Measurements from ENCODE around the gene SORCS2.

Gene SORCS2

DNA sequence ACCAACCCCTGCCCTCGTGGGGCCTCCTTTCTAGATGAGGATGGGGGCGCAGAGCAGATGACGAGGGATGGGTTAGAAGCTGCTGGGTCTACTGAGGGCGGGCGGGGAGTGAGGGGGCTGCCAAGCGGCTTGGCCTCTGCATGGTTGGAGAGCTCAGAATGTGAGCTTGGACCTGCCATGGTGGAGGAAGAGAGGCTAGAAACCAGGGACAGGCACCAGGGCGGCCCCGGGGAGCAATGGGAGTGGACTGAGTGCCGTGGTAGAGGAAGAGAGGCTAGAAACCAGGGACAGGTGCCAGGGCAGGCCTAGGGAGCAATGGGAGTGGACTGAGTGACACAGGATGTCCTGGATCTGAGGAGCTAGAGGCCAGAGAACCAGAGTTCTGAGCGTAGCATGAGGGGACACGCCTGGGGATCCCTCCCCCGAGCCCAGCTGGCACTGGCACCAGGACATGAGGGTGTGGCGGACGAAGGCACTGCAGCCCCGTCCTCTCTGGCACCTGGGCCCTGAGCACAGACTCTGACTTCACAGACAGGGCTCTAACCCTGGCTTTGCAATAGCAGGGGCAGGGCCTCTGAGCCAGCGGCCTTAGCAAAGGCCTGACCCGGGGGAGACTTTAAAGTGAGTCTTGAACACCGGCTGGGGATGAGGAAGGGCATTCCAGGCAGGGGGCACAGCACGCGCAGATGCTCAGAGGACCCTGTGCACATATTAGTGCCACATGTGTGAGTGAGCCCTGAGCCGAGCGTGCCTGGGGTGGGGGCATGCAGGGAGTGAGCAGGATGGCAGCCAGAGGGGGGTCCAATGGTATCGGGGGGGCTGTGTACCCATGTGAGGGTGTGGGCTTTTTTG, 456.4 kb downstream of the SORCS2 start:
- no peak for DNase-seq

DNA sequence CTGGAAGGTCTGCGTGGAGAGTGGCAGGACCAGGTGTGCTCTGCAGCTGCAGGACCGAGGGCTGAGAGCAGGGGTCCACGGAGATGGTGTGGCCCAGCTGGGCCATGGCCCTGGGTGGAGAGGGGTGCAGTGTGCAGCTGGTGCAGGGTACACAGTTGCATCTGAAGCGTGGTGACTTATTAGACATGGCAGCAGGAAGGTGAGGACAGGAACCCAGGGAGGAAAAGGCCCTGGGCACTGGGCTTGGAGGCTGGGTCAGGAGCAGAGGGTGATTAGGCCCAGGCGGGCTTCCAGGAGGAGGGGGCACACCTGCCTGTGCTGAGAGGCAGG, 457.0 kb downstream of the SORCS2 start:
- no peak for DNase-seq

DNA sequence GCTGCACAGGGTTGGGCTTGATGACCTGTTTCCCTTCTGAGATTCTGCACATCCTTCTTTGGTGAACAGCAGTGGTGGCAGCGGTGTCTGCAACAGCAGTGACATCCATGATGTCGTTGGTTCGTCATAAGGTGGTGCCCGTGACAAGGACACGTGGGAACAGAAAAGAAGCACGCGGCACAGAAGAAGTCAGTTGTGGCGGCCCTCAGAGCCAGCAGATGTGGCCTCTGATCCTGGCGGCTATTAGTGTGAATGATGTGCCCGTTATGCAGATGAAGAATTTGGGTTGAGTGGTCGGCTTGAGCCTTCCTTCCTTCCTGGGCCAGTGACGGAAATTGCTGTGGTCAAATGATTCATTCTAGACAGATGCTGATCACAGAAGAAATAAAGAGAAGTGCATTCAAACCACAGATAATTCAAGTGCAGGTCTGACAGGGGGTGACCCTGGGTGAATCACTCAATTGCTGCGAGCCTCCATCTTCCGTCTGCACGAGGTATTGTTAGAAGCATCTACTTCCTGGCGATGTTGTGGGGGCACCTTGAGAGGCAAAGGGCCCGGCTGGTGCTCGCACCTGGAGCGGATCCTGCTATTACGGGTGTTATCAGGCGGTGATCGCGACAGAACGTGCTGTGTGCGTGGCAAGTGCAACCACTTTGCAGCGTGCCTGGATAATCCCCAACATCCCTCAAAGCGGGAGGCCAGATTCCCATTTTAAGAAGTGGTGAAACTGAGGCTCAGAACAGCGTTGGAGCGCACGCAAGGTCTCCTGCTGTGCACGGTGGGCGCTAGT, 457.6 kb downstream of the SORCS2 start:
- DNase-seq: peak; percentile 60

DNA sequence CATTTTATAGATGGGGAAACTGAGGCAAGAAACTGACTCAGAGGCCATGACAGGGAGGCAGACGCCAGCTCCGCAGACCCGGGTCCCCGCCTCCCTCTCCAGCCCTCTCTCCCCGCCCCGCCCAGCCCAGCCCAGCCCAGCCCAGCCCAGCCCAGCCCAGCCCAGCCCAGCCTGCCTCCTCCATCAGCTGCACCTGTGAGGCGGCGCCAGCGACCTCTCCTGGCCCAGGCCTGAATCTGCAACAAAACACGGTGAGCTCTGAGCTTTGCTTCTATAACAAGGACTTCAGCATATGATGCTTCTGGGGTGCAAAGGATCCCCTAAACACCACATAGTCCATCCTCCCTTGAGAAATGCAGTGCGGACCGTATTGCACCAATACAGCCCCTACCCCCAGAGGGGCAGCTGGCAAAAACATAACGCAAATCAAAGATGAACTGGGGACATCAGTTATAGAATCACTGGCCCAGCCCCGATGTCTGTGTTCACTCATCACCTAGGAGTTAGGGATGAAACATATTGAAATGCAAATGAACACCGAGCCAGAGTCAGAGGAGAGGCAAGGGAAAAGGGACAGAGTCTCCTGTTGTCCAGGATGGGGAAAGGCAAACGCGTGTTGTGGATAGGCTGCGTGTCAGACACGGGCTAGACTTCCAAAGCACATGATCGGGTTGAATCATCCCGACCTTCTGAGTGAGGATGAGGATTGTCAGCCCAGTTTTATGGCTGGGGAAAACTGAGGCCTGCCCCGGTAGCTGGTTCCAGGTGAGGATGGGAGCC, 458.5 kb downstream of the SORCS2 start:
- no peak for DNase-seq

DNA sequence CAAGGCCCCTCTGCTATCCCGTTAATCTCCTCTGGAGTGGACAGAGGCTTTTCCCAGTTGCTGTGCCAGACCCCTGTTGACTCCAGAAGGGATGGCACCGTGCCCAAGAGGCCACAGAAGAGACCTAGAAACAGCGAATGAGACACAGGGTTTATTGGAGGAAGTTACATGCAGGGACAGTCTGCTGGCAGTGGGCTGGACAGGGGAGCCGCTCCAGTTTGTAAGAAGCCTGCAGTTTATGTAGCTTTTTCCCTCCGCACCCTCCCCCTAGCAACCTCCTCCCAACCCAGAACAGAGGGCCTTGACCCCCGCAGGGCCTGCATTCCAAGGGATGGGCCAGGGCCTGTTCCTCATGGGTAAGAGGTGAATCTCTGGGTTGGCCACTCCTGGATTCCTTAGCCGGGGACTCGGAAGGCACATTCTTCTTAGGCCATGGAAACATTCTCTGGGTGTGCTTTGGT, 459.2 kb downstream of the SORCS2 start:
- no peak for DNase-seq

DNA sequence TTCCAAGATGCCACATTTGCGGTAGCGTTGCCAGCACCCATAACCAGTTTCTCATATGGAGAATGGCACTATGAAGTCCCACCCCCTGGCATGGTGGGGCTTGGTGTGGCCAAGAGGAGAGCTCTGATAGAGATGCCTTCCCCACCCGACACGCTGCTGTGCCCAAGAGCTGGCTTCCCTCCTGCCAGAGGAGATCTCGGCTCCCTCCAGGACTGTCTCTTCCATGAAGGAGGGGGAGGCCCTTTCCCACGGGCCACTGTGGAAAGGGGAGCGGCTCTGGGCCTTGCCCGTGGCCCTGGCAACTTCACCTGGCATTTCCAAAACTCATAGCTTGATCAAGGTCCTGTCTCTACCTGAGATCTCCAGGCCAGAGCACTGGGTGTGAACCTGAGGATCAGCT, 459.7 kb downstream of the SORCS2 start:
- no peak for DNase-seq

DNA sequence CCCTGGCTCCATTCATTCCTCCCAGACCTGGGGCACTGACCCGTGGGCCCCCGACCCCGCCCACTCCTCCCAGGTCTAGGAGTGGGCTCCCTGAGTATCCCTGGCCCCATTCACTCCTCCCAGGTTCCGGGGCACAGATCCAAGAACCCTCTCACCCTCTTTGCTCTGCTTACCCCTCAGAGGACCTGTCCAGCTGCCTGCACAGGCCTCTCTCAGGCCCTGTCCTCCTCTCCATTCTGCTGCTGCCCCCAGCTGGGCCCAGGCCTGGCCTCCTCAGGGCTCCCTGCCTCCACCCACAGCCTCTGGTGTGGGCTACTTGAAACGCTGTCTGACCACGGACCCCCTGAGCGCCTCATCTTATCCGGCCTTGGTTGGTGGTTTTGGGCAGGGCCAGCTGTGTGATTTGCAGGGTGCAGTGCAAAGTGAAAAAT, 460.1 kb downstream of the SORCS2 start:
- DNase-seq: peak; percentile 24

DNA sequence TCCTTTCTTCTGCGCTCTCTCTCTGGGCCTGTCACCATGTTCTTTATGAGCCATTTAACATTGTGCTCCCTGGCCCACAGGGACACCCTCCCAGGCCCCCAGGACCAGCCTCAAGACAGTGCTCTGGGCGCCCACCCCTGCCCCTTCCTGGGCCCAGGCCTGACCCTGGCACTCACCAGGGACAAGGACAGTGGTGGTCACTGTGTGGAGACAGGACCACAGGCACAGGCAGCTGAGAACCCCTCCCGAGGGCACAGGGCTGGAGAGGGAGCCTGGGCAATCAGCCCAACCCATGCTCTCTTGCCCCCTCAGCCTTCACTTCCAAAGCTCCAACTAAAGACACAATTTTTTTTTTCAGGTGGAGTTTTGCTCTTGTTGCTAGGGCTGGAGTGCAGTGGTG, 460.6 kb downstream of the SORCS2 start:
- no peak for DNase-seq

DNA sequence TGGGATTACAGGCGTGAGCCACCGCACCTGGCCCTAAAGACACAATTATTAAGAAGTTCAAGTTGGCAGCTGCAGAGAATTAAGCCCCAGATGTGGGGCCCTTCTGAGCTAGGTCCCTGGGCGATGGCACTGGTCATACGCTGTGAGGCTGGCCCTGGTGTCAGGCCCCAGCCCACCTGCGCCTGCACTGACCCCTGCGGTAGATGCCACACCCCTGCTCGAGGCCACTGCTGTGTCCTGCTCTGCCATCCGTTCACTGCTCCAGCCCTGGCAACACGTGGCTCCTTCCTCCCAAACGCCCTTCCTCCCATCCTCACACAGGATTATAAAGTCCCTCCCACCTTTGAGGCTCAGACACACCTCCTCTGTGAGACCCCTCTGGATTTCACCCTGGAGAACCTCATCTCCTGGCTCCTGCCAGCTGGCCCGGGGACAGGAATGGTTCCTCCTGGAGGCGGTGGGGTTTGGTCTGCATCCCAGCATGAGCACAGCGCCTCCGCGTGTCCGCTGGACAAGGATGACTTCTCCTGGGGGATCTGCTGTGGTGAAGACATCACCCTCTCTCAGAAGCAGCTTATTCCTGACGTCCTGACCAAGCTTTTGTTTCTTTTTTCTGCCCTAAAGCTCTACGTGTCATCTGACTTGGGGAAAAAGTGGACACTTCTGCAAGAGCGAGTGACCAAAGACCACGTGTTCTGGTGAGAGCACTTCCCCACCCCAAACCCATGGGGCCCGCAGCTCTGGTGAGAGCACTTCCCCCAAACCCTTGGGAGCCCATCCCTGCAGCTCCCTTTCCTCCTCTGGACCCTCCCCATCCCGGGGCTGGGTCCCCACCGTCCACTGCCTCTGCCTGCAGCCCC, 461.4 kb downstream of the SORCS2 start:
- DNase-seq: no peak

DNA sequence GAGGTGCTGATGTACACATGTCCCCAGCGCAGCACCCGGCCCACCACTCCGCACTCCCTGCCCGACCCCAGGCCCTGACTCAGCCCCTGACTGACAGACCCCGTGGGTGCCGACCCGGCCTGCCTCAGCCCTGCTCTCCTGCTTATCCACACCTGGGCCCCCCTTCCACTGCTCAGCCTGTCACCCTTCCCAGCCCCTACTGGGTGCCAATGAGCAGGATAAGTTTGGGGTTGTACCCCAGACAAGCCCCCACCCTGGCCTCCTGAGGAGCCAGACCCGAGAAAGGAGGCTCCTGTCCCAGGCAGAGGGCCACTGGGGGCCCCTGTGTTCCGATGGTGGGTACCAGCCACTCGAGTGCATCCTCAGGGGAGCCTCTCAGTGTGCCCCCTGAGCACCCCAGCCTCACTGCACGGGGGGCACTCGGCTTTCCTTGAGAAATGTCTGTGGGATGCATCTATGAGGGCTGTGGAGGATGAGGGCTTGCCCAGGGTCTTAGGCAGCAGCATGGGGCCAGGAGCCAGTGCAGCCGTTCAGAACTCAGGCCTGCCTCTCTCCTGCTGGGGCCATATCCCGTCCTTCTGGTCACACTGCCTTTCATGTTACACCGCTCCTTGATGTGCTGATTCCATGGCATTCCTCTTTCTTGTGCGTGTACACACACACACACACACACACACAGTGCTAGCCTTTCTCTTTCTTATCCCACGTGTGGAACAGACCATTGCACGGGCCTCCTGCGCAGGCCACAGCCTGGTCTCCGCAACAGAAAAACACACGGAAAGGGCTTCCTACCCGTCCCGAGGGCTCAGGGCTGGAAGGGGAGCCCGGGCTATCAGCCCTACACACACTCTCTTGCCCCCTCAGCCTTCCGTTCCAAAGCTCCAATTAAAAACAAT, 462.5 kb downstream of the SORCS2 start:
- DNase-seq: no peak

DNA sequence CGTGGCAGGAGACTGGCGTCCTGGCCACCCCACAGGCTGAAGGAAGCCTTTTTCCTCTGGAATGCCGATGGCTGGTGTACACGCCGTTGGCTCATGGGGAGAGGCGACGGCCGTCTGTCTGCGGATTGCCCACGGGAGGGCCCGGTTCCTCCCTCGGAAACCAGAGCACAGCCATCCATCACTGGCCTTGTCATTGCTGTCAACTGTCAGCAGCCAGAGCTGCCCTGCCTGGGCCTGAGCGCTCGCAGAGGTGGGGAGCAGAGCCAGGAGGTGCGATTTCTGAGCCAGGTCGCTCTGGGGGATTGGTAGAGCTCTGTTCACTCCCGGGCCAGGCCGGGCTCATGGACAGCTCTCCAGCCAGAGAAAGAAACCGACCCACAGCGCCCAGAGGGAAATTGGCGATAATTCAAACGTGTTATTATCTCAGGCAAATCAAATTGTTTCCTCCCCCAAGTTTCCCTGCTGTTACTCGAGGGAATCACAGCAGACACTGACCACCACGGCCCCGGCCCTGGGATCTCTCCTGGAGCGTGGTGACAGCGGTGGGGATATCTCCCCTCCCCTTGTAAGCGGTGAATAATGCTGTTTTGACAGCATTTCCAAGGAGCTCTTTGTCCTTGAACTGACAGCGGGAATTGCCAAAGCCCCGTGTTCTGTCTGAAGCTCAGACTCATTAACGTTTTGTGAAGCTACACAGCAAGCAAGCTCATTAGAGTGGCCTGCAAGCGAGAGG, 463.3 kb downstream of the SORCS2 start:
- DNase-seq: no peak

DNA sequence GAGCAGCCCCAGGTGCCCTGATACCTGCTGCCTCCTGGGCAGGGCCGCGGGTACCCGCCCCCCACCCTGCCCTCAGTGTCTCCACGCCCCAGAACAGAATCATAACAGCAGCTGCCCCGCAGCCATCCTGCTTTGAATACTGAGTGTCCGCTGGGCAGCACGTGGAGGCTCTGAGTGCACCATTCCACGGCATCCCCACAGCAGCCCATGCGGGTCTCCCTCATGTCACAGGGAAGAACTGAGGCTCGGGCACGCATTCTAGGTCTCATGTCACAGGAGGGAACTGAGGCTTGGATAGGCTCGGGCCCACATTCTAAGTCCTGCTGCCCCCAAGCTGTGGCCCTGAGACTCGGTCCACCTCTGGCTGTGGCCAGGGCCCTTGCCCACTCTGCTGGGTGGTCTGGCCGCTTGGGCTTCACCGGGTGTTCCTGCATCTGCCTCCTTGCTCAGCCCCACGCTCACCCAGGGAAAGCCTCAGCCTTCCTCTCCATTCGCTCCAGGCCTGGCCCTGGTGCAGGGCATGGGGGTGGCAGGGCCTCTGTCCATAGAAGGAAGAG, 464.0 kb downstream of the SORCS2 start:
- DNase-seq: no peak

DNA sequence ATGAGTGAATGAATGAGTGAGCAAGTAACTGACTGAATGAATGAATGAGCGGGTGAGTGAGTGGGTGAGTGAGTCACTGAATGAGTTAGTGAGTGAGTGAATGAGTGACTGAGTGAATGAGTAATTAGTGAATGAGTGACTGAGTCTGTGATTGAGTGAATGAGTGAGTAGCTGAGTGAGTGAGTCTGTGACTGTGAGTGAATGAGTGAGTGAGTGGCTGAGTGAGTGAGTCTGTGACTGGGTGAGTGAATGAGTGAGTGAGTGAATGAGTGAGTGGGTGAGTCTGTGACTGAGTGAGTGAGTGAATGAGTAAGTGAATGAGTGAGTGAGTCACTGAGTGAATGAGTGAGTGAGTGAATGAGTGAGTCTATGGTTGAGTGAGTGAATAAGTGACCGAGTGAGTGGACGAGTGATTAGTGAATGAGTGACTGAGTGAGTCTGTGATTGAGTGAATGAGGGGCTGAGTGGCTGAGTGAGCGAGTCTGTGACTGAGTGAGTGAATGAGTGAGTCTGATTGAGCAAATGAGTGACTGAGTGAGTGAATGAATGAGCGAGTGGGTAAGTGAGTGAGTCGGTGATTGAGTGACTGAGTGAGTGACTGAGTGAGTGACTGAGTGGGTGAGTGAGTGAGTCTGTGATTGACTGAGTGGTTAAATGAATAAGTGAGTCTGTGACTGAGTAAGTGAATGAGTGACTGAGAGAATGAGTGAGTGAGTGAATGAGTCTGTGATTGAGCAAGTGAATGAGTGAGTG, 465.4 kb downstream of the SORCS2 start:
- no peak for DNase-seq

DNA sequence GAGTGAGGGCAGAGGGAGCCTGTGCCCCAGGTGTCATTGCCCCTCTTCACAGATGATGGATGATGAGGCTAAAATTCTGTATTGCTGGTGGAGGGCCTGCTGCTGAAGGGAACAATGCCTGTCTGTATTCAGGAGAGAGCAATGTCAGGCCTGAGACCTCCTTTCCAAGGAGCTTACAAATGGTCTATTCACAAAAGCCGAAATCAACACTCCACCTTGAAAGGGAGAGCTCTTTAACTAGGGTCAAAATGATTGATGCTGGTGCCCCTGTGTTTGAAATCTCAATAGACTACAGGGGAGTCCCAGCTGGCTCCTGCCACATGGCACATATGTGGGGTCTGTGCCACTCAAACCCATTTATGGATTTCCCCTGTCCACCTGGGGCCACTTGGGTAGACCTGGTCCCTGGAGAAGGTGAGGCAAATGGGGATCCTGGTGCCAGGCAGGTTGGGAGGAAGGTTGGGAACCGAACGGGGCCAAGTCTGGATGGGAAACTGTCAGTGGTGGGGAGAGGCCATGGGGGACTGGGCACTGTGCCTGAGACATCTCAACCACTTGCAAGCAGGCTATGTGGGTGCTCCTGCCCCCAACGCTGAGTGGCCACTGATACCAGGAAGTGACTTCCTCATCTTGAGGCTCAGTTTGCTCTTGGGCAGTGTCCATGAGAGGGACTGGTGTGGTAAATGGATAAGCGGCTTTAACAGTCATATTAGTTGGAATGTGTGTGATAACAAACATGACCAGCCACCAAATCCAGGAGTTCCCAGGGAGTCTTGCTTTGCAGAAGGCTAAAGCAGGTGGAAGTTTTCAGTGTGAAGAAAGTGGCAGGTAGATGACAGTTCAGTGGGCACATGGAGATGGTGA, 466.2 kb downstream of the SORCS2 start:
- no peak for DNase-seq

DNA sequence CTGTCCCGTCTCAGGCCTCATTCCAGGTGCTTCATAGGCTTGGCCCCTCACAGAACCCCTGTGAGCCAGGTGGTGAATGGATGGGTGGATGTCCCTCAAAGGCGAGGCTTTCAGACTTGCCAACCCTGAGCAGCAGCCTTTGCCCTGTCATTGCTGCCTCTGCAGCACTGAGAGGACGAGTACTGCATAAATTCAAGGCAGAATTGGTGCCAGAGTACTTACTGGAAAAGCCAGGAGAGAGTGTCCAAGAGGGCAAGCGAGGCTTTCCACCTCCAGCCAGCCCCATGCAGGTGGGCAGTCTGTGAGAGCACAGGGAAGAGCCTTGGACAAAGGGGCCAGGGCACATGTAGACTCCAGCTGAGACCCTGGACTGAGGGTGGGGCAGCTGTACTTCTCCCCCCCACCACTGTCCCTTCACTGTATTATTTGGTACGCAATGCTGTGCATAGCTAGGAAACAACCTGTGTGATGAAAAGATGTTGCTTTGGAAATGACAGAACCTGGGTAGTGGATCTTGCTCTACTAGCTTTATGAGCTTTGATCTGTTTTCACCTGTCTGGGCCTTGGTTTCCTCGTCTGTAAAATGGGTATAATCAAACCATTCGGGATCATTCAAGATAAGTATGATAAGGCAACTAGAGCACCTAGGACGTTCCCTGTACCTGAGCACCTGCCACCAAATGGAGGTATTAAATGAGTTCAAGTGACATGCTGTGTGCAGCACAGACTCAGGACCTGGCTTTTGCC, 467.3 kb downstream of the SORCS2 start:
- DNase-seq: no peak

DNA sequence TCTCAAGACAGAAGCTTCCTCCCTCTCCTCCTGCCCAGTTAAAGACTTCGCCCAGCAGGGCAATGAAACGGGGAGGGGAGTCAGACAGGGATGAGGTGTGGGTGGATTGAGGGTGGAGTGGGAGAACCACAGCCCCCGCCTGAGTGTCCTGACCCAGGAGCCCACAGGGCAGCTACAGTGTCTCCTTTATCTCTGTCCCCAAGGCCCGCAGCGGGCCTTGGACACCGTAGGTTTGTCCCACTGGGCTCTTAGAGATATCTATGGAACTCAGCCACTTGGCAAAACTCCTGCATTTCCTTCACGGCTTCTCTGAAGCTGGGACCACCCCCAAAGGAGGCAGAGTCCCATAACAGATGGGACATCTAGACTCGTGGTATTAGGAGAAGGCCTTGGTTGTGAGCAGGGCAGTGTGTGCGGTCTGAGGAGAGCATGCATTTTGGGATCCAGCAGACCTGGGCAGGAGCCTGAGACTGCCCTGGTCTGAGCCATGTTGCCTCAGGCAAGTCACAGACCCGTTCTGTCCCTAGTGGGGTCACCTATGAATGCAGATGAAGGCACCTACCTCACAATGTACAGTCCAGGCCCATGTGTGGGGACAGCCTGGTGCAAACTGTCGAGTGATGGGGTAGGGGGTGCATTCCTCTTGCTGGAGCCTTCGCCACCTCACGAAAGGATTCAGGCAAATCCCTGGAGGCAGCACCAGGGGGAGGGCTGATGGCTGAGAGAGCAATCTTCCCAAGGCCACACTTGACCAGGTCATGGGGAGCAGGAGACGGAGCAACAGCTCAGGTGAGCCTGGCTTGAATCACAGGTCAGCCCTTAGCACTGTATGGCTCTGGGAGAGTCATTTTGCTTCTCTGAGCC, 468.1 kb downstream of the SORCS2 start:
- DNase-seq: no peak
